Dedifferentiated amniotic fluid mesenchymal stem cell (primary cell): ENCODE measurements around the gene PCMT1.
"Not testable (repeated sequence)": the region's sequence is repeated elsewhere in the genome, so short reads cannot be mapped to it uniquely, and the experiment has no call there.

Experiments
- DNase-seq: peaks from one replicate; pipeline ENCODE4 v3.0.0-alpha.2; 2016; ENCODE audit errors: extremely low spot score

The PCMT1 gene

GRCh38 chr6:149820506-149820905 lies 71.0 kb downstream of the PCMT1 start:
- no peak for DNase-seq

GRCh38 chr6:149821492-149821891 lies 72.0 kb downstream of the PCMT1 start:
- no peak for DNase-seq

- no peak for DNase-seq
These were observed 73.5 kb downstream of the PCMT1 start for GRCh38 chr6:149823013-149823412.

- no peak for DNase-seq
These were observed 75.8 kb downstream of the PCMT1 start for GRCh38 chr6:149825292-149825691.

- DNase-seq: peak; percentile 88
These were observed 81.3 kb downstream of the PCMT1 start for GRCh38 chr6:149830731-149831307.

- no peak for DNase-seq
These were observed 81.8 kb downstream of the PCMT1 start for GRCh38 chr6:149831308-149831820.

GRCh38 chr6:149833651-149834050 lies 84.1 kb downstream of the PCMT1 start:
- DNase-seq: no peak

- DNase-seq: peak; percentile 69
These were observed 85.3 kb downstream of the PCMT1 start for GRCh38 chr6:149834513-149835481.

- peak; percentile 87 for DNase-seq
These were observed 91.0 kb downstream of the PCMT1 start for GRCh38 chr6:149840345-149841075.

GRCh38 chr6:149842331-149842730 lies 92.8 kb downstream of the PCMT1 start:
- no peak for DNase-seq

- no peak for DNase-seq
These were observed 93.6 kb downstream of the PCMT1 start for GRCh38 chr6:149843051-149843633.

GRCh38 chr6:149844036-149844435 lies 94.5 kb downstream of the PCMT1 start:
- DNase-seq: not testable (repeated sequence)

- no peak for DNase-seq
These were observed 94.9 kb downstream of the PCMT1 start for GRCh38 chr6:149844480-149844879.

GRCh38 chr6:149845549-149845948 lies 96.0 kb downstream of the PCMT1 start:
- no peak for DNase-seq

- peak; percentile 41 for DNase-seq
These were observed 96.8 kb downstream of the PCMT1 start for GRCh38 chr6:149846321-149846720.

GRCh38 chr6:149847939-149848267 lies 98.4 kb downstream of the PCMT1 start:
- DNase-seq: no peak

- not testable (repeated sequence) for DNase-seq
These were observed 98.8 kb downstream of the PCMT1 start for GRCh38 chr6:149848343-149848742.

- no peak for DNase-seq
These were observed 102.0 kb downstream of the PCMT1 start for GRCh38 chr6:149851461-149852110.

GRCh38 chr6:149852180-149852579 lies 102.6 kb downstream of the PCMT1 start:
- DNase-seq: no peak

- no peak for DNase-seq
These were observed 103.3 kb downstream of the PCMT1 start for GRCh38 chr6:149852881-149853280.

GRCh38 chr6:149854017-149854416 lies 104.5 kb downstream of the PCMT1 start:
- not testable (repeated sequence) for DNase-seq
